GM12872 (cell line): ENCODE measurements around the gene ACD.
A peak's percentile ranks its signal among the peaks of the same experiment; 100 is the strongest.

Experiments
- TF ChIP-seq, protein P1 (sequence below): IDR thresholded peaks from 3 replicates; pipeline ENCODE4 v1.5.1; 2011; ENCODE audit warnings: low read depth, mild to moderate bottlenecking, low read length, moderate library complexity; ENCODE audit not compliant: insufficient read depth

The ACD gene

DNA sequence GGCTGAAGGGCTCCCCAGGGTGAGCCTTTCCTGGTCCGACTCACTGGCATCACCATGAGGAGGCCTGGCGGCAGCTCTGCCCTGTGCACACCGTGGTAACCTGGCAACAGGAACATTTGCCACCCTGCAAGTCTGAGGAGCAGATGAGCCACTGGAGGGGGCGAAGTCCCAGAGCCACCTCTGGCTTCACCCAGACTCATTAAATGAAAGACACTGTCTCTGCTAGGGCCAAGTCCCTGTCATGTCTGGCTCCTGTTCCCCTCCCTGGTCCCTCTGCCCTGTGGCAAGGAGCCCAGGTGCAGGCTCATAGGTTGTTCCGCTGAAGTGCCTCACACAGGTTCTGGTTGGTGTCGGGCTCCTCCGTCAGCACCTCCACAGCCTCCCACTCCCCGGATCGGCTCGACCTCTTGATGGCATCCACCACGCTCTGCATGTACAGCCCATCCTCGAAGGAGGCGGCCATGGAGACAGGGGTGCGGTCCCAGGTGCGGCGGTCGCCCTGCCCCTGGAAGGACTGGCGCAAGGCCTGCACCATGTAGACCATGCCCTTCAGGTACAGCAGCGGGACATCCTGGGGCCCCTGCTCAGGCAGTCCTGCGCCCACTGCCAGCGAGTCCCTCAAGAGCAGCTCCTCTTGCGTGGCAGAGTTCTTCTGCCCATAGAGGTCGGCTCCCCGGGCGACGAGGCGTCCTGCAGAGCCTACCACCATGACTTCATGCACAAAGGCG lies 15.0 kb upstream of the ACD start:
- TF ChIP-seq, protein P1, sequence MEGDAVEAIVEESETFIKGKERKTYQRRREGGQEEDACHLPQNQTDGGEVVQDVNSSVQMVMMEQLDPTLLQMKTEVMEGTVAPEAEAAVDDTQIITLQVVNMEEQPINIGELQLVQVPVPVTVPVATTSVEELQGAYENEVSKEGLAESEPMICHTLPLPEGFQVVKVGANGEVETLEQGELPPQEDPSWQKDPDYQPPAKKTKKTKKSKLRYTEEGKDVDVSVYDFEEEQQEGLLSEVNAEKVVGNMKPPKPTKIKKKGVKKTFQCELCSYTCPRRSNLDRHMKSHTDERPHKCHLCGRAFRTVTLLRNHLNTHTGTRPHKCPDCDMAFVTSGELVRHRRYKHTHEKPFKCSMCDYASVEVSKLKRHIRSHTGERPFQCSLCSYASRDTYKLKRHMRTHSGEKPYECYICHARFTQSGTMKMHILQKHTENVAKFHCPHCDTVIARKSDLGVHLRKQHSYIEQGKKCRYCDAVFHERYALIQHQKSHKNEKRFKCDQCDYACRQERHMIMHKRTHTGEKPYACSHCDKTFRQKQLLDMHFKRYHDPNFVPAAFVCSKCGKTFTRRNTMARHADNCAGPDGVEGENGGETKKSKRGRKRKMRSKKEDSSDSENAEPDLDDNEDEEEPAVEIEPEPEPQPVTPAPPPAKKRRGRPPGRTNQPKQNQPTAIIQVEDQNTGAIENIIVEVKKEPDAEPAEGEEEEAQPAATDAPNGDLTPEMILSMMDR, result no peak

DNA sequence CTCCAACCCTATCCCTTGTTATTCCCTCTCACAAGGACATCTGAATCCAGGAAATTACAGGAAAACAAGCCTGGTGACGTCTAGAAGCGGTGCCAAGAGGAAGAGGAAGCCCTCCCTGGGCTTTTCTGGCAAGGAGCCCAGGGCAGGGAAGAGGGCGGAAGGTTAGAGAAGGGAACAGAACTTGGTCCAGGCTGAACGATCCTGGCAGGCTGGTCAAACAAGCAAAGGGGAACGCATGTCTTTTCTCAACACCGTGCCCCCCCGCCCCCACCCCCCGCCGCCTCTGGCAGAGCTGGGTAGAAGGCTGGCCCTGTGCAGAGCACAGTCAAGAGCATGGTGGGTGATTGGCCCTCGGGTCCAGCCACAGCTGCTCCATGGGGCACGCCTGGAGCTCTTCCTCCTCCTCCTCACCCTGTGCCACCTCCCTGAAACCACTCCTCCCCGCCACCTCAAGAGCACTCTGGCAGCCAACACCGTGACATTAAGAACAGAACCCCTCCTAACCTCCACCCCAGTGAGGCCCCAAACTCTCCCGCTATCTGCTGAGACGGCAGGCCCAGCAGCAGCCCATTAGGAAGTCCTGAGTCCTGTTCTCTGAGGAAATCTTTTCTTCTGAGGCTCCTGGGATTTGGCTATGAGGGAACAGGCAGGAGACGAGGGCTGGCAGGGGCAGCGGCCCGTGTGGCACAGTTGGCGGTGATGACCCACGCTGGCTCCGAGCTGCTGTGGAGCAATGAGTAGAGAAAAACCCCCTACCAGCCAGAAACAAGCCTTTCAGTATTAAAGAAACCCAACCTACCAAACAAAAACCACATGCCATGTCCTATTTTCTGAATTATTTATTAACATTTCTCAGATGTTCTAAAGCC lies 13.9 kb upstream of the ACD start:
- TF ChIP-seq, protein P1, result no peak

DNA sequence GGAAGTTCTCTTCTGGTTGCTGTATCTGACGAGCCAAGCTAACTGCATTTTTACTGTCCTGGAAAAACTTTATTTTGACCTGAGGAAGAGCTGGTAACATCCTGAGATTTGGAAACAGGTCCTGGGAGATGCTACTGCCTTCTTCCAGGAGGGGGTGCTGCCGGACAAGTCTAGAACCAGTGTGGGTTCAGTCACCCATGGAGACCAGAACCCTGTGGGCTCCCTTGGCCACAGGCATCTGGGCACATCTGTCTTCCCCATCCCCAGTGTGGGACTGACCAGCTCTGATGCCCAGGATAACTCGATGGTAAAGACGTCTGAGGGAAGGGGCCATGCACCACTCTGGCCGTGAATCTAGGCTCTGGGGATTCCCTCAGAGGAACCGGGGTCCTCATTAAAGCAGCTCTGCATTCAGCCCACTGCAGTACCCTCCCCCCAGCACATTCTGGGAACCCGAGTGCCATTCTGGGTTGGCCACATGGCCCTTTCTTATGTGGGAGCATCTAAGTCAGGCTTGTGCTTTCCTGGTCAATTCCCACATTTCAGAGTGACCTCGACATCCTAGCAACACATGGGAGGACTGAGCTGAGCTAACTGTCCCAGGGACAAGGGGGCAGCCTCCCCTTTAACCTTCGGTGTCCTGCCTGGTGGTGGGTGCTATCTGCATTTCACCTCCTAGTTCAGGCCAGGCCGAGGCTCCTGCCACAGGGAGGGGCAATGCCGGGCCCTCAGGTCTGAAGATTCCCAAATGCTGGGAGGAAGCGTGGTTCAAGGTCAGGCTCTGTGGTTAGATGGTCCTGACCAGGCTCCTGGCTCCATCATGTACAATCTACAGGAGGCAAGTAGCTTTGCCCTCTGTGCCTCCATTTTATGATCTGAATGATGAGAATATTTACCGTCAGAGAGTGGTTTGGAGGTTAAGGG lies 12.9 kb upstream of the ACD start:
- TF ChIP-seq, protein P1, result peak; percentile 91

DNA sequence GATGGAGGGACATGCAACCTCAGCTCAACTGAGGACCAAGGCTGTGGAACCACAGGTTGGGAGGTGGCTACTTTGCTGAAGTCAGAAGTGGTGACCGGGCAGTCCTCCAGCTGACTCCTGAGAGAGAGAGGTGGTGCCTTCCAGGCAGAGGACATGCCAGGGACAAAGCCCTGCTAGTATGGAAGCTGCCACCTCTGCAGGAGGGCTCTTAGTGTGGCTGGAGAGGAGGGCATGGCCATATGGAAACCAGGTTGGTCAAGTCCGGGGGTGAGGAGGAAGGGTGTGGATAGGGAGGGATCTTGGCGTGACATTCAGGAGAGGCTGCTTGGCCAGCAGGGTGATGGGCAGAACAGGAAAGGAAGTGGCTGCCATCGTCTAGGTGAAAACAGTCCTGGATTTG lies 12.2 kb upstream of the ACD start:
- TF ChIP-seq, protein P1, result no peak

DNA sequence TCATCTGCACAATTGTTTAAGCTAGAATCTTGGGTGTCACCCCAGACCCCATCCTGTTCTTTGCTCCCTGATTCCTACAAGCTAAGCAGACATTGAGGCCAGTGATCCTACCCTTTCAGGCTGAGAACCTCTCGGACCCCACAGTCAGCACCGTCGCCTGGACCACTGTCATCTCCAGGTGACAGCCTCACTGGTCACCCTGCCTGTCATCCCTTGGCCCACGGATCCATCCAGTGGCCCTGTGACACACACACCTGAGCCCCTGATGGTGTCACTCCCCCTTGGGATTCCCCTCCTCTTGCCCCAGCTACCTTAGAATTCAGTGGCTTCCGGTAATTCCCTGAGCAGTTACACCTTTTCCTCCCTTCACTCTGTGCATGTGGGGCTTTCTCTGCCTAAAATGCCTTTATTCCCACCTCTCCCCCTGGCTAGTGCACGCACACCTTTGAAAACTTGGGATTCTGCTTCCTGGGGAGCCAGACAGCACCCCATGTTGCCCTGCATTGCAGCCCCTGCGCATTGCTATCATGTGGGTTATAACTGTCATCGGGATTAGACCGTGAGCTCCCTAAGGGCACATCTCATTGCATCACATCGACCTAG lies 9.5 kb upstream of the ACD start:
- TF ChIP-seq, protein P1, result no peak

DNA sequence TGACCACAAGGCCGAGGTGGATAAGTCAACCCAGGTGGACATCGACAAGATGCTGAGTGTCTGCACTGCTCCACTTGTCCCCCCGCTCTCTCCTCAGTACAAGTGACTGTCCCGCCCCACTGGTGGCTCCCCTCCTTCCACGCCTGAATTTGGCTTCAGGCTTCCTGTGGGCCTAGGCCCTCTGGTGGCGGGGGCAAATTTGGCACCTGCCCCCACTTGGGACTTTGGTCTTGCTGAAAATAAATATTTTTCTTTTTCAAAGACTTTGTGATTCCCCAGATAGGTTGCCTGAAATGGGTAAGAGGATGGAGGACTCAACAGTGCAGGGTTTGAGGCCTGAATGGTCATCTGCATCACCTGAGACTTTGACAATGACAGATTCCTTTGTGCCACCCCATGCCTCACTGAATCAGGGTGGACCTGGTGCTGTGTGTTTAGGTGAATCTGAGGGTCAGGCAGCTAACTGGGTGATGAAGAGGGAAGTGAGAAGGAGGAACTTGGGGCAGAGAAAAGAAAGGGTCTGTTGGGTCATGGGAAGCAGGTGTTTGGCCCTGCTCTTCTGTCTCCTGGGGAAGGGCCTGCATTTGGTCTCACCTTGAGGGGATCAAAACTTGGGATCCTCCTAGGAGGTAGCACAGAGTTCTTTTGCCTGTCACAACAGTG lies 8.6 kb upstream of the ACD start:
- TF ChIP-seq, protein P1, result peak; percentile 47; the same call in 2 of the 3 replicates
